AG04450 (cell line): ENCODE data around the gene TP53I11. TPM values are rescaled to one million over a fixed set of nuclear protein-coding genes. Genes with fewer than 3 reads are reported as not detected.

Source experiments
- CTCF ChIA-PET: fragments of 300-600, 350-600 bp; formaldehyde crosslinking; extraction: SDS; loops from one replicate; lab custom pipeline; 2022; ENCODE audit warnings: antibody characterized with exemption, inconsistent platforms; lab: Charles Lee
- POLR2A ChIA-PET: fragments of 350-600 bp; formaldehyde crosslinking; extraction: SDS; loops from one replicate; lab custom pipeline; 2021; ENCODE audit warnings: antibody characterized with exemption, inconsistent platforms; lab: Yijun Ruan, JAX
- DNase-seq: peaks from one replicate; pipeline ENCODE4 v3.0.0-alpha.2; 2011; ENCODE audit warnings: low read depth, low spot score
- H3K27ac ChIP-seq: one replicate; pipeline ENCODE4 v1.5.1; 2012; ENCODE audit warnings: low read depth, low read length, control low read depth
- H3K27me3 ChIP-seq: one replicate; pipeline ENCODE4 v1.6.0; 2012; ENCODE audit warnings: low read length; ENCODE audit not compliant: control insufficient read depth, insufficient read depth
- H3K4me3 ChIP-seq: 2 replicates; pipeline ENCODE4 v1.5.1; 2011; ENCODE audit warnings: mild to moderate bottlenecking, low read depth, low read length, control low read depth
- H3K9me3 ChIP-seq: 2 replicates; pipeline ENCODE4 v1.5.1; 2012; ENCODE audit warnings: low read length; ENCODE audit not compliant: control insufficient read depth, insufficient read depth
- polyA plus RNA-seq: library from polyadenylated mRNA; depleted of rRNA; stranded (reverse); fragments of >200 nt; gene quantifications from 2 replicates; pipeline ENCODE4 v1.2.3, GENCODE V29; 2011
- TF ChIP-seq, protein P1 (sequence below): IDR thresholded peaks from 2 replicates; pipeline ENCODE4 v1.5.1; 2011; ENCODE audit warnings: low read depth, low read length, control low read depth, inconsistent platforms

Gene TP53I11
- polyA plus RNA-seq, 1 experiment, result 6.3 TPM

DNA sequence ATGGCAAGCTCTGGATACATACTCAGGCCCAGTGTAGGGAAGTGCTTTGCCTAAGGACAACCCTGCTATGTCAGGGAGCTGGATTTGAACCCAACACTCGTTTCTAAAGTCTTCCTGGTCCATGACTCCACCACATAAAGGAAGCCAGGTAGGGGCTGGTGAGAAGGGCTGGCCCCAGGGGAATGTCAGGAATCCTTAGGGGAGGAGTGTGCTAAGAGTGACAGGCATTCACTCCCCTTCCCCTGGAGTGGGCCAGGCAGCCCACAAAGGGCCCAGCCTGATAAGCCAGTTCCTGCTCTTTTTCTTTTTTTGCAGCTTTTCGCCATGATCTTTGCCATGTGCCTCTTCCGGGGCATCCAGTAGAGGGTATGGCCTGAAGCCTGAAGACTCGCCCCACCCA lies 21.9 kb downstream of the TP53I11 start:
- ChIA-PET POLR2A (no interaction called here), CTCF (interaction anchor here (0.6 to 8.3 kb wide), 8 partner anchors 8 to 420 kb away, joined by 3 to 303 read pairs (median 10); no protein-coding TSS in a partner anchor)
- peaks cover 33% of the 10 kb centered on the region for H3K27me3 ChIP-seq
- H3K27ac ChIP-seq, result no peak overlapping the region
- H3K4me3 ChIP-seq, result no peak overlapping the region
- no peak for DNase-seq
- TF ChIP-seq, protein P1, sequence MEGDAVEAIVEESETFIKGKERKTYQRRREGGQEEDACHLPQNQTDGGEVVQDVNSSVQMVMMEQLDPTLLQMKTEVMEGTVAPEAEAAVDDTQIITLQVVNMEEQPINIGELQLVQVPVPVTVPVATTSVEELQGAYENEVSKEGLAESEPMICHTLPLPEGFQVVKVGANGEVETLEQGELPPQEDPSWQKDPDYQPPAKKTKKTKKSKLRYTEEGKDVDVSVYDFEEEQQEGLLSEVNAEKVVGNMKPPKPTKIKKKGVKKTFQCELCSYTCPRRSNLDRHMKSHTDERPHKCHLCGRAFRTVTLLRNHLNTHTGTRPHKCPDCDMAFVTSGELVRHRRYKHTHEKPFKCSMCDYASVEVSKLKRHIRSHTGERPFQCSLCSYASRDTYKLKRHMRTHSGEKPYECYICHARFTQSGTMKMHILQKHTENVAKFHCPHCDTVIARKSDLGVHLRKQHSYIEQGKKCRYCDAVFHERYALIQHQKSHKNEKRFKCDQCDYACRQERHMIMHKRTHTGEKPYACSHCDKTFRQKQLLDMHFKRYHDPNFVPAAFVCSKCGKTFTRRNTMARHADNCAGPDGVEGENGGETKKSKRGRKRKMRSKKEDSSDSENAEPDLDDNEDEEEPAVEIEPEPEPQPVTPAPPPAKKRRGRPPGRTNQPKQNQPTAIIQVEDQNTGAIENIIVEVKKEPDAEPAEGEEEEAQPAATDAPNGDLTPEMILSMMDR, result no peak
- no peaks in the 10 kb centered on the region for H3K9me3 ChIP-seq

DNA sequence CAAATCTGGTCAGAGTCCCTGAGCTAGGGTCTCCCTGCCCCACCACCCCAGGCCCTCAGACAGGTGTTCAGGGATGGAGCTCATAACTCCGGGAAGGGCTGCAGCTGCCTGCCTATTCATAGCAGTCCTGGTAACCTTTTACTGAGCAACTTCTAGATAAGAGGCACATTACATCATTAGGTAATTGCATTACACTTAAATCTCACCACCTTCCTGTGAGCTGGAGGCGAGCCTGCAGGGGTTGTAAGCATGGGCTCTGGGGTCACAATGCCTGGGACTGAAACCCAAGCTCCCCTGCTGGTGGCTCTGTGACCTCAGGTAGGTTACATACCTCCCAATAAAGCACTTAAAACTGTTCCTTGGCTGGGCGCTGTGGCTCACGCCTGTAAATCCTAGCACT lies 22.5 kb downstream of the TP53I11 start:
- H3K27me3 ChIP-seq, result peaks cover 33% of the 10 kb centered on the region
- H3K27ac ChIP-seq, result no peak overlapping the region
- no peak overlapping the region for H3K4me3 ChIP-seq
- TF ChIP-seq, protein P1, result no peak
- no peaks in the 10 kb centered on the region for H3K9me3 ChIP-seq
- DNase-seq, result no peak
- CTCF ChIA-PET, result interaction anchor here (0.6 to 8.3 kb wide), 12 partner anchors 9 to 419 kb away, joined by 3 to 303 read pairs (median 6); no protein-coding TSS in a partner anchor
- POLR2A ChIA-PET, result no interaction called here

DNA sequence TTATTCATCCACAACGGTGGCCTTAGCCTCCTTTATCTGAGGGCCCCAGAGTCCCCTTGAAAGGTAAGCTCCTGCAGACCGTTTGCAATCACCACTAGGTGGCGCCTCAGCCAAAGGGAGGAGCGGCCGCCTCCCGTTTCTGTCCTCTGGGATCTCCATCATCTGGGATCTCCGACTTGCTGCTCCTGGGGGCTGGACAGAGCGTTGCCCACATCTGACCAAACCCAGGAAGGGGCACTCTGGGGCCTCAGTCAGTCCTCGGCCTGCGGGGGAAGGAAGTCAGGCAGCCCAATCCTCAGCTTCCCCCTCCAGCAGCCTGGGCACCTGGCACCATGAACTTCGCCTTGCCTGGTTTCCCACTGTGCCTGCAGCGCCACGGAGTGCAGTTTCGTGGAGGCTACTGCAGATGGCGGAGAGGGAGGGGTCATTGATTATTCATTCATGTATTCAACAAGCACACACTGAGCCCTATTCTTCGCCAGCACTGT lies 23.5 kb downstream of the TP53I11 start:
- Histone ChIP-seq H3K27ac (no peak overlapping the region), H3K27me3 (peaks cover 37% of the 10 kb centered on the region), H3K4me3 (no peak overlapping the region), H3K9me3 (no peaks in the 10 kb centered on the region)
- ChIA-PET CTCF (interaction anchor here (0.5 to 8.3 kb wide), 24 partner anchors 10 to 406 kb away, joined by 3 to 303 read pairs (median 4); no protein-coding TSS in a partner anchor), POLR2A (interaction anchor here (1.0 kb wide), 2 partner anchors 176 to 178 kb away, joined by 3 to 5 read pairs; no protein-coding TSS in a partner anchor)
- DNase-seq, result peak; percentile 39
- TF ChIP-seq, protein P1, result peak; percentile 86

DNA sequence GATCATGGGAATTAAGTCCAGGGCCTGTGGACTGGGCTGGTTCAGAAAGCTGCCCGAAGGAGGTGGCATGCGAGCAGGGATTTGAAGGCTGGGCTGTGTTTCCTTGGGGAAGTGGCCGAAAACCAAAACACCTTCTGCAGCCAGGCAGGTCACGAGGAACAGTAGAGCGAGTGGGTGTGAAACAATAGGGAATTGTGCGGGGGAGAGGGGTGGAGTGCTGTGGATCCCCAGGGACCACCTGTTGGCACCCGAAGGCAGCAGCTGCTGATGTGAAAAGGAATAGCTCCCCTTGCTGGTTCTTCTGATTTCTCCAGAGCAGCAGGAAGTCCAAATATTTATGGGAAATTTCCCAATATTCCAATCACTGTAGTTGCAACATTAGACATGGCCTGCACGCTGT lies 24.6 kb downstream of the TP53I11 start:
- POLR2A ChIA-PET, result no interaction called here

DNA sequence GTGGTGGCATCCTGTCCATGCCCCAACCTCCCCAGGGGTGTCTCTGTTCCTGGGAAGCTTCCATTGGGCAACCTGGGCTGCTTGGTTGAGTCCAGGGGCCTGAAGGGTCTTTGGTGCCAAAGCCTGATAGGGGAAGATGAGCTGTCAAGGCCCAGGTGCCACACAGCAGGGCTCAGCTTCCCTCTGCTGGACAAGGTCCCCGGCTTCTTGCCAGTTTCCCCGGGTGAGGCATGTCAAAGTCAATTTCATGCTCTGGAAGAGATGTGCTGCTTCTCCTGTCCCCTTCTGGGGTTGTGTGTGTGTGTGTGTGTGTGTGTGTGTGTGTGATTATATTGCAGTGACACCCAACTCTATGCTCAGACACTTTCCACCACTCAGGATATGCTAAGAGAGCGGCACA lies 26.9 kb downstream of the TP53I11 start:
- no peak overlapping the region for H3K4me3 ChIP-seq
- H3K27me3 ChIP-seq, result peaks cover 36% of the 10 kb centered on the region
- ChIA-PET CTCF (interaction anchor here (0.7 to 2.0 kb wide), 5 partner anchors 12 to 307 kb away, joined by 3 to 8 read pairs (median 5); no protein-coding TSS in a partner anchor), POLR2A (no interaction called here)
- H3K27ac ChIP-seq, result no peak overlapping the region
- H3K9me3 ChIP-seq, result no peaks in the 10 kb centered on the region
- TF ChIP-seq, protein P1, result no peak
- DNase-seq, result no peak

More for the DNA sequence above, 24.6 kb downstream of the TP53I11 start:
- Histone ChIP-seq H3K4me3 (no peak overlapping the region), H3K27ac (no peak overlapping the region), H3K9me3 (no peaks in the 10 kb centered on the region), H3K27me3 (peaks cover 39% of the 10 kb centered on the region)
- CTCF ChIA-PET, result interaction anchor here (0.9 to 8.3 kb wide), 9 partner anchors 11 to 384 kb away, joined by 3 to 303 read pairs (median 12); no protein-coding TSS in a partner anchor
- DNase-seq, result no peak
- TF ChIP-seq, protein P1, result no peak
